HG03354 (cell line): ENCODE results near the gene AHCYL2.
"Not testable (repeated sequence)": the region's sequence is repeated elsewhere in the genome, so short reads cannot be mapped to it uniquely, and the experiment has no call there.

Experiments used
- ATAC-seq: cut with Tn5 transposase; IDR thresholded peaks from one replicate; pipeline ENCODE4 v1.9.1; 2021; ENCODE audit warnings: mild to moderate bottlenecking; ENCODE audit not compliant: unreplicated experiment, poor library complexity, severe bottlenecking

AHCYL2 gene

GRCh38 chr7:129465080-129465479 is 240.2 kb downstream of the AHCYL2 start:
- no peak for ATAC-seq

DNA sequence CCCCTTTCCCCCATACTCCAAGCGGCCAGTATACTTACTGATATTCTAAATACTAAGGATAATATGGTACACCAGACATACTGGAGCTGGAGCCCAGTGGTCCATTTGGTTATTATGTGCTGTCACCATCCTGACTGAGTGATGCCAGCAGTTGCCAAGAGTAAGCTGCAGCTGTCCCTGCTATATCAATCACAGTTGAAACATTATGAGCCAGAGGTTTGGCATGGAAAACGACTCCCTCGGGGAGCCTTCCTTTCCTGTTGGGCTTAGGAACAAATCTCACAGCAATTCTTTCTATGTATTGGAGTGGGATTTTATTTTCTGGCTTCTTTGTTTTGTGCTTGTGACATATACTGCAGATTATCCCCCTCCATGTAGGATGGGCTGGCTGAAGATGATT is 242.0 kb downstream of the AHCYL2 start:
- no peak for ATAC-seq

GRCh38 chr7:129468087-129468486 is 243.3 kb downstream of the AHCYL2 start:
- no peak for ATAC-seq

- no peak for ATAC-seq
Measured at GRCh38 chr7:129468547-129468946, 243.7 kb downstream of the AHCYL2 start.

DNA sequence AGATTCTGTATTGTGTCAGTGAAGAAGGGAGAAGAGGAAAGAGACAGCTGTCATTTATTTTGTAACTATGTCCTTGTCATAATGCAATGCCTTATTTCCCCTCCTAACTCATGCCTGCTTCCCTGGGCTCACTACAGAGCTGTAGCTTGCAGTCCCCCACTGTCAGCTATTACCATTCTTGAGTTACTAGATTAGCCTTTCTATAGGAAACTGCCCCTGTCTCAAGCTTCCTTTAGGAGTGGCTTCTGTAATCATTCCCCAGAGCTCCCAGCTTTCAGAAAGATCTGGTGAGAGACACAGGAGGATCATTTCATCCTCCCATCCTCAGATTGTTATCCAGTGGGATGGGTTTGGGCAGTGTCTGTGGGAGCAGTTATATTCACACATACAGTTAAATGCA is 245.1 kb downstream of the AHCYL2 start:
- ATAC-seq: no peak

DNA sequence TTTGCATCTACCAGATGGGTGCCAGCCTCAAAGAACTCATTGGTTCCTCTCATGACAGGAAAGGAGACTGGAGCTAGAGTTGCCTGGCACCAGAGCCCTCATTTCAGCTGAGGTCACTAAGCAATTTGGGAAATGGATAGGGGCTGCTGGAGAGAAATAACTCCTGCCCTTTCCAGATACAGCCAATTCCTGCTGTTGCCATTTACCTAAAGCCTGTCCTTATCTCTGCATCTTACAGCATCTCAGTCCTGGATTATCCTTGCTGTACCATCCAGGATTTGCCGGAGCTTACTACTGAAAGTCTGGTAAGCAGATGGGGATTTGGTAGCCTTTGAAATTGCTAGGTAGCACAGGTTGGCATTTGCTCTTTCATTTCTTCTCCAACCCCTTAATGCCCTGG is 245.6 kb downstream of the AHCYL2 start:
- no peak for ATAC-seq

- no peak for ATAC-seq
Measured at GRCh38 chr7:129471402-129471827, 246.6 kb downstream of the AHCYL2 start.

DNA sequence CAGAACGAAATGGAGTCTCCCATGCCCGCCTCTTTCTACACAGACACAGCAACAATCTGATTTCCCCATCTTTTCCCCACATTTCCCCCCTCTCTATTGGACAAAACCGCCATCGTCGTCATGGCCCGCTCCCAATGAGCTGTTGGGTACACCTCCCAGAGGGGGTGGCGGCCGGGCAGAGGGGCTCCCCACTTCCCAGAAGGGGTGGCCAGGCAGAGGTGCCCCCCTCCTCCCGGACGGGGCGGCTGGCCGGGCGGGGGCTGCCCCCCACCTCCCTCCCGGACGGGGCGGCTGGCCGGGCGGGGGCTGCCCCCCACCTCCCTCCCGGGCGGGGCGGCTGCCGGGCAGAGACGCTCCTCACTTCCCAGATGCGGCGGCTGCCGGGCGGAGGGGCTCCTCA is 251.1 kb downstream of the AHCYL2 start:
- not testable (repeated sequence) for ATAC-seq

DNA sequence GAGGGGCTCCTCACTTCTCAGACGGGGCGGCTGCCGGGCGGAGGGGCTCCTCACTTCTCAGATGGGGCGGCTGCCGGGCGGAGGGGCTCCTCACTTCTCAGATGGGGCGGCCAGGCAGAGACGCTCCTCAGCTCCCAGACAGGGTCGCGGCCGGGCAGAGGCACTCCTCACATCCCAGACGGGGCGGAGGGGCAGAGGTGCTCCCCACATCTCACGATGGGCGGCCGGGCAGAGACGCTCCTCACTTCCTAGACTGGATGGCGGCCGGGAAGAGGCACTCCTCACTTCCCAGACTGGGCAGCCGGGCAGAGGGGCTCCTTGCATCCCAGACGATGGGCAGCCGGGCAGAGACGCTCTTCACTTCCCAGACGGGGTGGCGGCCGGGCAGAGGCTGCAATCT is 251.6 kb downstream of the AHCYL2 start:
- ATAC-seq: not testable (repeated sequence)
